SK-N-SH treated with all-trans-retinoic acid at 6 μM for 48 hours (cell line): ENCODE results near the gene ASF1B.

Experiments used
- ATAC-seq: fragments of 200-7000 bp; cut with Tn5 transposase; 3 replicates; pipeline ENCODE4 v1.9.1; 2020; ENCODE audit warnings: mild to moderate bottlenecking, moderate library complexity
- BACH2 ChIP-seq: fragments of 250-450 bp; sonication (Bioruptor Pico); IDR thresholded peaks from 2 replicates; pipeline ENCODE4 v1.9.0; 2021; ENCODE audit warnings: mild to moderate bottlenecking, borderline replicate concordance
- CSDC2 ChIP-seq: fragments of 250-450 bp; sonication (Bioruptor Pico); IDR thresholded peaks from 2 replicates; pipeline ENCODE4 v1.5.0; 2020; ENCODE audit warnings: mild to moderate bottlenecking, moderate library complexity
- CSRNP3 ChIP-seq: fragments of 250-450 bp; sonication (Bioruptor Pico); IDR thresholded peaks from 2 replicates; pipeline ENCODE4 v1.5.1; 2021; ENCODE audit warnings: mild to moderate bottlenecking, moderate library complexity
- GLIS3 ChIP-seq: fragments of 250-450 bp; sonication (Bioruptor Pico); IDR thresholded peaks from 2 replicates; pipeline ENCODE4 v1.5.0; 2020; ENCODE audit warnings: mild to moderate bottlenecking, moderate library complexity
- OSR1 ChIP-seq: fragments of 250-450 bp; sonication (Bioruptor Pico); IDR thresholded peaks from 2 replicates; pipeline ENCODE4 v1.8.0; 2022; ENCODE audit warnings: moderate library complexity, mild to moderate bottlenecking, inconsistent platforms
- PATZ1 ChIP-seq: fragments of 250-450 bp; sonication (Bioruptor Pico); IDR thresholded peaks from 2 replicates; pipeline ENCODE4 v1.8.0; 2020; ENCODE audit warnings: mild to moderate bottlenecking, moderate library complexity, borderline replicate concordance
- POU6F1 ChIP-seq: fragments of 250-450 bp; sonication (Bioruptor Pico); IDR thresholded peaks from 2 replicates; pipeline ENCODE4 v1.8.0; 2021; ENCODE audit warnings: low read depth, mild to moderate bottlenecking, moderate library complexity, borderline replicate concordance
- PPARA ChIP-seq: fragments of 250-450 bp; sonication (Bioruptor Pico); IDR thresholded peaks from 2 replicates; pipeline ENCODE4 v1.5.0; 2020; ENCODE audit warnings: mild to moderate bottlenecking, borderline replicate concordance
- RARB ChIP-seq: fragments of 250-450 bp; sonication (Bioruptor Pico); IDR thresholded peaks from 2 replicates; pipeline ENCODE4 v1.8.0; 2021; ENCODE audit warnings: mild to moderate bottlenecking, moderate library complexity
- SNAI2 ChIP-seq: fragments of 250-450 bp; sonication (Bioruptor Pico); IDR thresholded peaks from 2 replicates; pipeline ENCODE4 v1.5.0; 2020; ENCODE audit warnings: mild to moderate bottlenecking, moderate library complexity
- TCF4 ChIP-seq: fragments of 250-450 bp; sonication (Bioruptor Pico); IDR thresholded peaks from 2 replicates; pipeline ENCODE4 v1.8.0; 2021; ENCODE audit warnings: mild to moderate bottlenecking, moderate library complexity, borderline replicate concordance
- TOX ChIP-seq: fragments of 250-450 bp; sonication (Bioruptor Pico); IDR thresholded peaks from 2 replicates; pipeline ENCODE4 v1.8.0; 2021; ENCODE audit warnings: mild to moderate bottlenecking, moderate library complexity, borderline replicate concordance
- TSHZ2 ChIP-seq: fragments of 250-450 bp; sonication (Bioruptor Pico); IDR thresholded peaks from 2 replicates; pipeline ENCODE4 v1.5.0; 2020; ENCODE audit warnings: mild to moderate bottlenecking, moderate library complexity
- ZC3H10 ChIP-seq: fragments of 250-450 bp; sonication (Bioruptor Pico); IDR thresholded peaks from 2 replicates; pipeline ENCODE4 v1.5.1; 2021; ENCODE audit warnings: mild to moderate bottlenecking, moderate library complexity
- ZFP3 ChIP-seq: fragments of 250-450 bp; sonication (Bioruptor Pico); IDR thresholded peaks from 2 replicates; pipeline ENCODE4 v1.5.0; 2020; ENCODE audit warnings: mild to moderate bottlenecking, moderate library complexity
- ZFP30 ChIP-seq: fragments of 450-650 bp; formaldehyde crosslinking; IDR thresholded peaks from 2 replicates; pipeline ENCODE4 v1.5.0; 2022; ENCODE audit warnings: mild to moderate bottlenecking, moderate library complexity
- ZNF565 ChIP-seq: fragments of 450-650 bp; formaldehyde crosslinking; conservative IDR thresholded peaks from 2 replicates; pipeline ENCODE4 v1.5.0; 2020; ENCODE audit warnings: low read depth, mild to moderate bottlenecking, moderate library complexity
- ZNF70 ChIP-seq: fragments of 450-650 bp; formaldehyde crosslinking; IDR thresholded peaks from 2 replicates; pipeline ENCODE4 v1.5.0; 2020; ENCODE audit warnings: mild to moderate bottlenecking, moderate library complexity
- ZNF8 ChIP-seq: fragments of 450-650 bp; formaldehyde crosslinking; IDR thresholded peaks from 2 replicates; pipeline ENCODE4 v1.5.0; 2020; ENCODE audit warnings: mild to moderate bottlenecking, moderate library complexity

ASF1B gene

GRCh38 chr19:14073925-14074838, 62.2 kb downstream of the ASF1B start:
- peak; percentile 24 for ATAC-seq
- TF ChIP-seq ZFP30 (CRISPR knock-in tag): no peak
- TF ChIP-seq TCF4 (CRISPR knock-in tag): no peak
- TF ChIP-seq TOX (CRISPR knock-in tag): no peak
- no peak for TF ChIP-seq ZNF565 (CRISPR knock-in tag)
- no peak for TF ChIP-seq GLIS3
- TF ChIP-seq ZFP3 (CRISPR knock-in tag): no peak
- no peak for TF ChIP-seq POU6F1
- no peak for TF ChIP-seq BACH2
- TF ChIP-seq PPARA (CRISPR knock-in tag): no peak
- TF ChIP-seq CSRNP3 (CRISPR knock-in tag): no peak
- no peak for TF ChIP-seq SNAI2 (CRISPR knock-in tag)
- no peak for TF ChIP-seq TSHZ2 (CRISPR knock-in tag)
- no peak for TF ChIP-seq PATZ1 (CRISPR knock-in tag)
- TF ChIP-seq, all 23 proteins: peak for 0

- no peak for TF ChIP-seq RARB (CRISPR knock-in tag)
- TF ChIP-seq ZNF70: no peak
- TF ChIP-seq ZNF8 (CRISPR knock-in tag): no peak
- no peak for TF ChIP-seq ZC3H10 (CRISPR knock-in tag)
- no peak for TF ChIP-seq CSDC2 (CRISPR knock-in tag)
- TF ChIP-seq SNAI2 (CRISPR knock-in tag): no peak
- no peak for TF ChIP-seq OSR1 (CRISPR knock-in tag)
- no peak for TF ChIP-seq TSHZ2 (CRISPR knock-in tag)
- TF ChIP-seq ZFP3 (CRISPR knock-in tag): peak; percentile 68; the same call in 1 of the 2 replicates
- ATAC-seq: peak; percentile 67
Observed at GRCh38 chr19:14073261-14073924, 63.0 kb downstream of the ASF1B start.
